Lung (tissue), 12 donors: Measurements from ENCODE around the gene GSC2. TPM values are rescaled to one million over a fixed set of nuclear protein-coding genes. Genes with fewer than 3 reads are reported as not detected.

ENCODE experiments used
- ATAC-seq: fragments of 200-7000 bp; cut with Tn5 transposase; one replicate; pipeline ENCODE4 v1.9.1; 2020; ENCODE audit warnings: moderate number of reproducible peaks; ENCODE audit not compliant: insufficient read depth, low FRiP score
- DNase-seq, 3 donors: peaks; one replicate each; pipeline ENCODE4 v3.0.0-alpha.2; 2013 to 2017
- H3K27ac ChIP-seq, 2 donors: one replicate each; pipeline ENCODE4 v1.5.1; 2013; ENCODE audit warnings: mild to moderate bottlenecking in 2 of 2, moderate library complexity in 2 of 2, control low read depth in 1 of 2, inconsistent platforms in 1 of 2, low read depth in 1 of 2, low read length in 1 of 2
- H3K27me3 ChIP-seq, 3 donors: one replicate each; pipeline ENCODE4 v1.5.1; 2013; ENCODE audit warnings: low read length in 2 of 3; ENCODE audit not compliant: control insufficient read depth in 3 of 3, insufficient read depth in 3 of 3
- H3K36me3 ChIP-seq, 4 donors: one replicate each; pipeline ENCODE4 v1.5.1; 2013; ENCODE audit warnings: low read length in 4 of 4, mild to moderate bottlenecking in 1 of 4, moderate library complexity in 1 of 4; ENCODE audit not compliant: control insufficient read depth in 4 of 4, insufficient read depth in 4 of 4
- H3K4me1 ChIP-seq, 5 donors: one replicate each; pipeline ENCODE4 v1.5.1; 2013; ENCODE audit warnings: low read length in 5 of 5, mild to moderate bottlenecking in 2 of 5, moderate library complexity in 1 of 5; ENCODE audit not compliant: control insufficient read depth in 5 of 5, insufficient read depth in 5 of 5
- H3K4me3 ChIP-seq: one replicate; pipeline ENCODE4 v1.5.1; 2013; ENCODE audit warnings: mild to moderate bottlenecking, control low read depth, moderate library complexity
- H3K9ac ChIP-seq, 2 donors: one replicate each; pipeline ENCODE4 v1.5.1; 2013; ENCODE audit warnings: low read length in 2 of 2, control low read depth in 1 of 2; ENCODE audit not compliant: insufficient read depth in 1 of 2
- H3K9me3 ChIP-seq, 4 donors: one replicate each; pipeline ENCODE4 v1.5.1; 2013; ENCODE audit warnings: low read length in 3 of 4, mild to moderate bottlenecking in 1 of 4, moderate library complexity in 1 of 4; ENCODE audit not compliant: control insufficient read depth in 4 of 4, insufficient read depth in 3 of 4
- CTCF ChIP-seq: IDR thresholded peaks from 2 replicates; pipeline ENCODE4 v1.5.1; 2012; ENCODE audit warnings: mild to moderate bottlenecking; ENCODE audit errors: control extremely low read depth, extremely low read depth
- WGBS, 2 donors: extraction: QIAGEN DNeasy Blood & Tissue Kit; methylation state at CpG; one replicate each; pipeline ENCODE4 v1.1.7; 2013; 5-methylcytosine and 5-hydroxymethylcytosine counted together
- polyA plus RNA-seq, 2 donors: library from polyadenylated mRNA; stranded (reverse); fragments of 200-250 nt; gene quantifications; one replicate each; pipeline ENCODE4 v1.2.1, GENCODE V29; 2013
- total RNA-seq, 2 donors: library from RNA; depleted of rRNA in 1 of 2; stranded (reverse); fragments of >200 nt in 1 of 2; gene quantifications; one replicate each; pipeline ENCODE4 v1.2.1, GENCODE V29; 2014 to 2021
- donor health status: control.
- donor health status: control.
- donor health status: Bipolar disorder and iron deficiency.
- donor health status: healthy.
- donor health status: DM: yes; HTN: yes; CAD: no.

GSC2 gene
- total and polyA plus RNA-seq, 4 donors, result not detected

GRCh38 chr22:19128009-19128401, 22.1 kb downstream of the GSC2 start:
- Histone ChIP-seq H3K9me3 (no peaks in the 10 kb centered on the region), H3K4me3 (no peak overlapping the region), H3K9ac (no peak overlapping the region), H3K27me3 (no peaks in the 10 kb centered on the region), H3K36me3 (peaks cover 0 to 10% (median 5%) of the 10 kb centered on the region in 4 donors), H3K27ac (no peak overlapping the region), H3K4me1 (peaks cover 0 to 3% (median under 1%) of the 10 kb centered on the region in 5 donors)
- WGBS, 2 donors, result 91 to 95% methylated on average over 7 of the region's 7 CpGs
- ATAC-seq (no peak), DNase-seq (no peak)
- TF ChIP-seq CTCF, result no peak

- no peak for DNase-seq
- 92 to 95% methylated on average over 16 of the region's 16 CpGs for WGBS, 2 donors
Observed at GRCh38 chr22:19127329-19128008, 22.6 kb downstream of the GSC2 start.

DNA sequence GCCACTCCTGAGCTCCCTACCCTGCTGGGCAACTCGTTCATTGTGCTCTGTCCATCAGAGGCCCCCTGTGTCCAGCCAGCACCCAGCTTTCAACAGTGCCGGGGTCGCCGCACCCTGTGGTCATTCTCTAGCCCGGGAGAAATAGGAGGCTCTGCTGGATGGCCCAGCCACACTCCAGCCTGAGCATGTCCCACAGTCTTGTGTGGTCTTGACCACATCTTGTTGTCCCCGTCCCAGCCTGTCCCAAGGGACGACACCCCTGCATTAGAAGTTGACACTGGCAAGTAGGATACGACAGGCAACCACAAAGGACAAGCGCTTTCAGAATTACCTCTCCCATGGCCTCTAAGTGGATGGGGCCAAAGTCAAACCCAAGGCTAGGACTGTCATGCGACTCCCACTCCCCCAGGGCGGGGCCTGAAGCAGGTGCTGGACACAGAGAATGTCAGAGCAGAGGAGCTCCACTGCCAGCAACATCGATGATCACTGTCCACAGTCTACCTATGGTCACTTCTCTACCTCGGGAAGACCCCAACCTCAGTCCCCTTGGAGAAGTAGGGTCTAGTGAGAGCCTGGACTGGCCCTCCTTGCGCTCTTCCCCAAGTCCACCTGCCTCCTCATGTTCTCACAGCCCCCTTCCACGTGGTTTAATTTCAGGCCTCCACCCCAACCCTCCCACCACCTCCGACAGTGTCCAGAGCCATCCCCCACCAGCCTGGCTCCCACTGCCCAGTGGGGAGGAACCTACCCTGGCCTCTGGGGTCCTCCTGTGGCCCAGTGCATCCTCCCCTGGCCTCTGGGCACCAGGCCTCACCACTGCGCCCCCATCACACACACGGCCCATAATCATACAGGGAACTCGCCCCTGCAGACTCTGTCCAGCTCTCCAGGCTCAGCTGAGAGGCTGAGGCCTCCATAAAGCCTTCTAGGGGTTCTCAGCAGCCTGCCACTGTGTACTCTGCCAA, 23.5 kb downstream of the GSC2 start:
- no peak for DNase-seq

More at GRCh38 chr22:19127329-19128008, 22.6 kb downstream of the GSC2 start:
- Histone ChIP-seq H3K9me3 (no peaks in the 10 kb centered on the region), H3K9ac (no peak overlapping the region), H3K36me3 (peaks cover 0 to 8% (median 3%) of the 10 kb centered on the region in 4 donors), H3K4me3 (no peak overlapping the region), H3K4me1 (peaks cover 0 to 7% (median 2%) of the 10 kb centered on the region in 5 donors), H3K27ac (no peak overlapping the region), H3K27me3 (no peaks in the 10 kb centered on the region)
- TF ChIP-seq CTCF, result no peak
- ATAC-seq, result no peak

More for the DNA sequence above, 23.5 kb downstream of the GSC2 start:
- H3K36me3 ChIP-seq, result peaks cover 0 to 2% (median 0%) of the 10 kb centered on the region in 4 donors
- no peaks in the 10 kb centered on the region for H3K27me3 ChIP-seq
- no peak overlapping the region for H3K9ac ChIP-seq
- WGBS, 2 donors, result 90 to 96% methylated on average over 19 of the region's 19 CpGs
- H3K4me1 ChIP-seq, result peaks cover 0 to 7% (median 2%) of the 10 kb centered on the region in 5 donors
- ATAC-seq, result no peak
- no peak overlapping the region for H3K27ac ChIP-seq
- no peak overlapping the region for H3K4me3 ChIP-seq
- no peak for TF ChIP-seq CTCF
- no peaks in the 10 kb centered on the region for H3K9me3 ChIP-seq
